HCT116 (cell line): Measurements from ENCODE around the gene SEC22B. TPM values are rescaled to one million over a fixed set of nuclear protein-coding genes. Genes with fewer than 3 reads are reported as not detected.

Source experiments
- ATAC-seq: fragments of 200-7000 bp; cut with Tn5 transposase; 2 replicates; pipeline ENCODE4 v1.9.1; 2020; ENCODE audit warnings: mild to moderate bottlenecking, moderate library complexity
- Bru-seq: library from RNA; stranded (reverse); fragments of 400-500 nt; gene quantifications from one replicate; lab custom pipeline; 2021; lab: Mats Ljungman, UMichigan
- BruChase-seq, 2 experiments: library from RNA; stranded (reverse); fragments of 400-500 nt; gene quantifications; one replicate each; lab custom pipeline; 2021; lab: Mats Ljungman, UMichigan
- BruUV-seq: library from RNA; stranded (reverse); fragments of 400-500 nt; replicated peaks from 2 replicates; lab custom pipeline; 2021; lab: Mats Ljungman, UMichigan
- CTCF ChIA-PET: fragments of 300-600 bp; sonication (Branson Sonifier 250); formaldehyde crosslinking; loops from one replicate; lab custom pipeline; 2021; ENCODE audit warnings: antibody characterized with exemption; lab: Charles Lee
- POLR2A ChIA-PET: fragments of 300-600, 350-600 bp; sonication (Branson Sonifier 250); formaldehyde crosslinking; loops from one replicate; lab custom pipeline; 2021; ENCODE audit warnings: antibody characterized with exemption; lab: Charles Lee
- RAD21 ChIA-PET, 2 experiments: fragments of 300-600 bp; sonication (Branson Sonifier 250); formaldehyde crosslinking; loops; one replicate each; lab custom pipeline; 2023; ENCODE audit warnings: low total read pairs in 2 of 2; ENCODE audit not compliant: uncharacterized antibody in 2 of 2, unreplicated experiment in 2 of 2, low non-redundant PET in 1 of 2; lab: Charles Lee
- DNase-seq: peaks from one replicate; pipeline ENCODE4 v3.0.0-alpha.2; 2010; ENCODE audit warnings: low read depth, low spot score
- H2AFZ ChIP-seq: fragments of 200-600 bp; shearing (Covaris generic), sonication (generic); 2 replicates; pipeline ENCODE4 v1.6.1; 2017; ENCODE audit warnings: low read depth, mixed run types, mixed read lengths, antibody characterized with exemption, low read length; ENCODE audit not compliant: poor library complexity, severe bottlenecking
- H3K27ac ChIP-seq: 2 replicates; pipeline ENCODE4 v1.5.1; 2012; ENCODE audit warnings: low read depth, low read length
- H3K27me3 ChIP-seq: fragments of 200-600 bp; sonication (generic); 2 replicates; pipeline ENCODE4 v1.6.1; 2016; ENCODE audit warnings: mixed run types, low read length, mixed read lengths; ENCODE audit not compliant: insufficient read depth
- H3K36me3 ChIP-seq, 2 experiments: fragments of 200-500 bp in 1 of 2; fragments of 200-600 bp in 1 of 2; sonication (Bioruptor generic) in 1 of 2; sonication (generic) in 1 of 2; 2 replicates each; pipeline versions ENCODE4 v1.5.1 to v1.6.1; 2014 to 2016; ENCODE audit warnings: low read length in 2 of 2, inconsistent platforms in 1 of 2, mixed read lengths in 1 of 2, mixed run types in 1 of 2; ENCODE audit not compliant: insufficient read depth in 2 of 2, control insufficient read depth in 1 of 2
- H3K4me1 ChIP-seq, 2 experiments: fragments of 200-600 bp in 1 of 2; sonication (generic) in 1 of 2; 2 replicates each; pipeline versions ENCODE4 v1.5.1 to v1.6.1; 2012 to 2017; ENCODE audit warnings: low read length in 2 of 2, inconsistent platforms in 1 of 2, mild to moderate bottlenecking in 1 of 2, mixed read lengths in 1 of 2, mixed run types in 1 of 2, moderate library complexity in 1 of 2; ENCODE audit not compliant: insufficient read depth in 2 of 2, control insufficient read depth in 1 of 2
- H3K4me2 ChIP-seq: fragments of 200-600 bp; sonication (generic); 2 replicates; pipeline ENCODE4 v1.6.1; 2017; ENCODE audit warnings: mixed run types, low read length, mixed read lengths
- H3K4me3 ChIP-seq, 2 experiments: fragments of 200-600 bp in 1 of 2; sonication (generic) in 1 of 2; replicated peaks in 1 of 2; 2 replicates each; pipeline ENCODE4 v1.5.1; 2011 to 2016; ENCODE audit warnings: low read length in 2 of 2, control low read depth in 1 of 2, low read depth in 1 of 2, mild to moderate bottlenecking in 1 of 2, mixed read lengths in 1 of 2, mixed run types in 1 of 2
- H3K79me2 ChIP-seq: fragments of 200-600 bp; sonication (generic); 2 replicates; pipeline ENCODE4 v1.6.1; 2017; ENCODE audit warnings: mild to moderate bottlenecking, mixed run types, low read length, moderate library complexity, mixed read lengths; ENCODE audit not compliant: insufficient read depth
- H3K9ac ChIP-seq: fragments of 200-600 bp; sonication (generic); 2 replicates; pipeline ENCODE4 v1.6.1; 2016; ENCODE audit warnings: low read length, mixed read lengths
- H3K9me2 ChIP-seq: fragments of 200-600 bp; sonication (generic), shearing (Covaris generic); 2 replicates; pipeline ENCODE4 v1.6.1; 2017; ENCODE audit warnings: mixed run types, mild to moderate bottlenecking, moderate library complexity; ENCODE audit not compliant: insufficient read depth
- H3K9me3 ChIP-seq, 2 experiments: fragments of 200-500 bp in 1 of 2; fragments of 200-600 bp in 1 of 2; sonication (Bioruptor generic) in 1 of 2; sonication (generic) in 1 of 2; 2 replicates each; pipeline ENCODE4 v1.6.1; 2014 to 2017; ENCODE audit warnings: low read length in 2 of 2, mixed read lengths in 2 of 2, inconsistent platforms in 1 of 2, low read depth in 1 of 2, mild to moderate bottlenecking in 1 of 2, mixed run types in 1 of 2, moderate library complexity in 1 of 2; ENCODE audit not compliant: control insufficient read depth in 1 of 2, insufficient read depth in 1 of 2
- H4K20me1 ChIP-seq: fragments of 200-600 bp; sonication (generic), shearing (Covaris generic); 2 replicates; pipeline ENCODE4 v1.6.1; 2017; ENCODE audit warnings: mixed run types, mild to moderate bottlenecking, moderate library complexity; ENCODE audit not compliant: insufficient read depth
- CBX3 ChIP-seq: IDR thresholded peaks from 2 replicates; pipeline ENCODE4 v1.6.1; 2012; ENCODE audit warnings: low read depth
- CEBPB ChIP-seq: IDR thresholded peaks from 2 replicates; pipeline ENCODE4 v1.6.1; 2012; ENCODE audit warnings: low read depth
- EGR1 ChIP-seq: IDR thresholded peaks from 2 replicates; pipeline ENCODE4 v1.6.1; 2012; ENCODE audit warnings: low read depth
- ELF1 ChIP-seq: IDR thresholded peaks from 2 replicates; pipeline ENCODE4 v1.6.1; 2012; ENCODE audit warnings: low read depth, borderline replicate concordance
- EZH2 ChIP-seq: fragments of 200-600 bp; sonication (generic); IDR thresholded peaks from 2 replicates; pipeline ENCODE4 v1.6.1; 2017; ENCODE audit warnings: antibody characterized with exemption, mixed run types
- EZH2phosphoT487 ChIP-seq: fragments of 200-600 bp; IDR thresholded peaks from 2 replicates; pipeline ENCODE4 v1.6.1; 2018; ENCODE audit warnings: antibody characterized with exemption, borderline replicate concordance
- FOSL1 ChIP-seq: IDR thresholded peaks from 2 replicates; pipeline ENCODE4 v1.6.1; 2012; ENCODE audit warnings: low read depth
- JUND ChIP-seq: IDR thresholded peaks from 2 replicates; pipeline ENCODE4 v1.6.1; 2012
- POLR2A ChIP-seq: IDR thresholded peaks from 2 replicates; pipeline ENCODE4 v1.7.0; 2011; ENCODE audit warnings: borderline replicate concordance; ENCODE audit not compliant: insufficient read depth, insufficient read length; ENCODE audit errors: extremely low read depth
- POLR2AphosphoS5 ChIP-seq: IDR thresholded peaks from 2 replicates; pipeline ENCODE4 v1.6.1; 2011; ENCODE audit warnings: mild to moderate bottlenecking, low read depth, low read length, moderate library complexity
- SIN3A ChIP-seq: IDR thresholded peaks from 2 replicates; pipeline ENCODE4 v1.6.1; 2012; ENCODE audit warnings: low read depth
- SP1 ChIP-seq: IDR thresholded peaks from 2 replicates; pipeline ENCODE4 v1.6.1; 2012; ENCODE audit warnings: low read depth
- SRF ChIP-seq: IDR thresholded peaks from 2 replicates; pipeline ENCODE4 v1.6.1; 2012; ENCODE audit warnings: low read depth
- TCF7L2 ChIP-seq: IDR thresholded peaks from 2 replicates; pipeline ENCODE4 v1.7.0; 2011; ENCODE audit warnings: borderline replicate concordance, inconsistent platforms; ENCODE audit not compliant: insufficient read depth, insufficient read length; ENCODE audit errors: extremely low read depth
- YY1 ChIP-seq: IDR thresholded peaks from 2 replicates; pipeline ENCODE4 v1.6.1; 2011; ENCODE audit warnings: low read length, low read depth, moderate library complexity, mild to moderate bottlenecking; ENCODE audit not compliant: insufficient replicate concordance; ENCODE audit errors: extremely low read depth
- ZFX ChIP-seq: fragments of 450-650 bp; IDR thresholded peaks from 2 replicates; pipeline ENCODE4 v1.6.1; 2017
- ZNF274 ChIP-seq: fragments of 200-500 bp; sonication (Bioruptor generic); IDR thresholded peaks from 2 replicates; pipeline ENCODE4 v1.6.1; 2014; ENCODE audit warnings: mild to moderate bottlenecking, low read depth, low read length, inconsistent platforms
- intact Hi-C: fragments of 100-400 bp; cut with micrococcal nuclease; formaldehyde crosslinking; loops from 2 replicates; pipeline ENCODE4 v1.10.0; 2022
- long read RNA-seq: library from polyadenylated mRNA; unstranded; transcript quantifications from one replicate; pipeline ENCODE4 v2.0.0, GENCODE V29; 2021; ENCODE audit not compliant: unreplicated experiment
- polyA plus RNA-seq: library from polyadenylated mRNA; unstranded; fragments of >200 nt; gene quantifications from 2 replicates; pipeline ENCODE4 v1.2.1, GENCODE V29; 2012; ENCODE audit warnings: missing spikeins
- total RNA-seq: library from RNA; stranded (reverse); gene quantifications from one replicate; pipeline ENCODE4 v1.2.1, GENCODE V29; 2021; ENCODE audit not compliant: unreplicated experiment
- TF ChIP-seq, protein P1 (sequence below): IDR thresholded peaks from 2 replicates; pipeline ENCODE4 v1.6.1; 2012
- TF ChIP-seq, protein P2 (sequence below): IDR thresholded peaks from 2 replicates; pipeline ENCODE4 v1.6.1; 2012
- TF ChIP-seq, protein P3 (sequence below), 3 experiments: fragments of 200-600 bp in 1 of 3; sonication (generic) in 1 of 3; IDR thresholded peaks in 2 of 3; conservative IDR thresholded peaks in 1 of 3; 2 replicates each; pipeline ENCODE4 v1.5.1; 2012 to 2017; ENCODE audit warnings: low read depth in 2 of 3, low read length in 2 of 3, antibody characterized with exemption in 1 of 3, borderline replicate concordance in 1 of 3, control low read depth in 1 of 3, mild to moderate bottlenecking in 1 of 3, mixed read lengths in 1 of 3, mixed run types in 1 of 3, moderate library complexity in 1 of 3; ENCODE audit not compliant: insufficient read depth in 1 of 3
- TF ChIP-seq, protein P4 (sequence below): IDR thresholded peaks from 2 replicates; pipeline ENCODE4 v1.6.1; 2011; ENCODE audit warnings: mild to moderate bottlenecking, low read length, moderate library complexity; ENCODE audit not compliant: insufficient replicate concordance; ENCODE audit errors: extremely low read depth

The SEC22B gene
- total RNA-seq (14.2 TPM), Bru-seq, nascent RNA (percentile 90 among the genes with signal in this experiment), BruChase-seq, experiment 1, labeled RNA remaining after a 6-hour chase (percentile 92 among the genes with signal in this experiment), BruChase-seq, experiment 2, labeled RNA remaining after a 2-hour chase (percentile 90 among the genes with signal in this experiment)
- polyA plus RNA-seq, result 6.1 and 7.1 TPM in 2 replicates
- long read RNA-seq, full-length matches to known transcripts, result 105 of 127 reads
- long read RNA-seq, partial matches to known transcripts, result 2 of 127 reads
- long read RNA-seq, other reads (novel, unspliced or antisense), result 20 of 127 reads

DNA sequence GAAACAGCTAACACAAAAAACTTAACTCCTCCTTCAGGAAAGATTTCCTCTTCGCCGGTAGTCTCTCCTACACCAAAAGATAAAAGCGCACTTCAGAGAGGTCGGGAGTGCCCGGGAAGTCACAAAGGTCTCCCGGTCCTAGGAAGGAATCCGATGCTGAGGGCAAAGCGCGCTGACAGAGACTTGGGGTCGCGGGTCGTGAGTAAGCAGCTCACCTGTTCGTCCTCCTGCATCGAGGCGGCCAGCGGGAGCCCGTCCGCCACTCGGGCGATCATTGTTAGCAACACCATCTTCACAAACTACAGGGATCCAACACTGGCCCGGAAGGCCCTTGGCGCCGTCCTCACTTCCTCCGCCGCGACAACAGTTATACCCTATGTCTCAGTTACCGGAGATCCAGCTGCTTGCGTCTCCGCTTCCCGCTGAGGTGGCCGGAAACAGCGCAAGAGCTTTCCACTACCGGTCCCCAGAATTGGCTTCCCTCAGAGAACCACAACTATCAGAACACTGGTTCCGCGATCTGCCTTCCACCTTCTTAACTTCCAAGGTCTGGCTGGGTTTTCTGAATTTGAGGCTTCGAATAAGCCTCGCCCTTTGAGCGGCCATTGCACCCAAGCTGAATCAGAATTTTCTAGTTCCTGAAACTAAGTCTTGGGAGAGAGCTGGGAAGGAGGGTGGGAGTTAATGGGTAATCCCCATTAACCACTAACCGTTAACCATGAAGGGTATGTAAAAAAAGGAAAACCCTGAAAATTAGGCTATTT, at the start of gene SEC22B:
TSS of gene SEC22B (minus strand) at position 429 of the 764 bp plus-strand sequence. CDS start at position 290, 139 bp downstream.
- ChIA-PET CTCF (no interaction called here), POLR2A (no interaction called here), RAD21 (no interaction called here)
- Histone ChIP-seq H3K27ac (peak within 1 kb of the TSS; percentile 82), H3K9me2 (no peaks in the 10 kb centered on the region), H4K20me1 (no peaks in the 10 kb centered on the region), H3K4me2 (peak within 1 kb of the TSS; percentile 83), H3K9ac (peak within 1 kb of the TSS; percentile 91), H2AFZ (peak within 1 kb of the TSS; percentile 100), H3K36me3 (no peaks in the 10 kb centered on the region), H3K9me3 (no peaks in the 10 kb centered on the region), H3K79me2 (peaks cover 15% of the 10 kb centered on the region), H3K27me3 (no peaks in the 10 kb centered on the region), H3K4me3 (peak within 1 kb of the TSS; percentile 96 to 99), H3K4me1 (peaks cover 0 to 6% of the 10 kb centered on the region in 2 experiments; a peak in 2 of 4 replicates)
- BruUV-seq, result no TSS peak
- TF ChIP-seq POLR2AphosphoS5 (peak; percentile 94), ZFX (peak; percentile 32; the same call in 1 of the 2 replicates), TCF7L2 (peak; percentile 10), JUND (0 out of 2 replicates have a peak, but pooled peaks have one; percentile 12), FOSL1 (0 out of 2 replicates have a peak, but pooled peaks have one; percentile 18), CEBPB (no peak), SRF (peak; percentile 60), ZNF274 (no peak), POLR2A (peak; percentile 79), YY1 (peak; percentile 78), EZH2 (no peak), SP1 (peak; percentile 74), EZH2phosphoT487 (no peak), SIN3A (peak; percentile 35; the same call in 1 of the 2 replicates), CBX3 (peak; percentile 98), EGR1 (0 out of 2 replicates have a peak, but pooled peaks have one; percentile 21), ELF1 (peak; percentile 74)
- TF ChIP-seq, protein P1, sequence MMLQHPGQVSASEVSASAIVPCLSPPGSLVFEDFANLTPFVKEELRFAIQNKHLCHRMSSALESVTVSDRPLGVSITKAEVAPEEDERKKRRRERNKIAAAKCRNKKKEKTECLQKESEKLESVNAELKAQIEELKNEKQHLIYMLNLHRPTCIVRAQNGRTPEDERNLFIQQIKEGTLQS, result no peak
- TF ChIP-seq, protein P2, sequence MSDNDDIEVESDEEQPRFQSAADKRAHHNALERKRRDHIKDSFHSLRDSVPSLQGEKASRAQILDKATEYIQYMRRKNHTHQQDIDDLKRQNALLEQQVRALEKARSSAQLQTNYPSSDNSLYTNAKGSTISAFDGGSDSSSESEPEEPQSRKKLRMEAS, result peak; percentile 53; the same call in 1 of the 2 replicates
- TF ChIP-seq, protein P3, sequence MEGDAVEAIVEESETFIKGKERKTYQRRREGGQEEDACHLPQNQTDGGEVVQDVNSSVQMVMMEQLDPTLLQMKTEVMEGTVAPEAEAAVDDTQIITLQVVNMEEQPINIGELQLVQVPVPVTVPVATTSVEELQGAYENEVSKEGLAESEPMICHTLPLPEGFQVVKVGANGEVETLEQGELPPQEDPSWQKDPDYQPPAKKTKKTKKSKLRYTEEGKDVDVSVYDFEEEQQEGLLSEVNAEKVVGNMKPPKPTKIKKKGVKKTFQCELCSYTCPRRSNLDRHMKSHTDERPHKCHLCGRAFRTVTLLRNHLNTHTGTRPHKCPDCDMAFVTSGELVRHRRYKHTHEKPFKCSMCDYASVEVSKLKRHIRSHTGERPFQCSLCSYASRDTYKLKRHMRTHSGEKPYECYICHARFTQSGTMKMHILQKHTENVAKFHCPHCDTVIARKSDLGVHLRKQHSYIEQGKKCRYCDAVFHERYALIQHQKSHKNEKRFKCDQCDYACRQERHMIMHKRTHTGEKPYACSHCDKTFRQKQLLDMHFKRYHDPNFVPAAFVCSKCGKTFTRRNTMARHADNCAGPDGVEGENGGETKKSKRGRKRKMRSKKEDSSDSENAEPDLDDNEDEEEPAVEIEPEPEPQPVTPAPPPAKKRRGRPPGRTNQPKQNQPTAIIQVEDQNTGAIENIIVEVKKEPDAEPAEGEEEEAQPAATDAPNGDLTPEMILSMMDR (IDR thresholded peaks at IDR 0.05 in 2 of 3, conservative IDR thresholded peaks at IDR 0.05 in 1 of 3; ENCODE audit: borderline replicate concordance in 1 of 3, insufficient read depth in 1 of 3, low read depth in 2 of 3, low read length in 2 of 3), result no peak
- TF ChIP-seq, protein P4, sequence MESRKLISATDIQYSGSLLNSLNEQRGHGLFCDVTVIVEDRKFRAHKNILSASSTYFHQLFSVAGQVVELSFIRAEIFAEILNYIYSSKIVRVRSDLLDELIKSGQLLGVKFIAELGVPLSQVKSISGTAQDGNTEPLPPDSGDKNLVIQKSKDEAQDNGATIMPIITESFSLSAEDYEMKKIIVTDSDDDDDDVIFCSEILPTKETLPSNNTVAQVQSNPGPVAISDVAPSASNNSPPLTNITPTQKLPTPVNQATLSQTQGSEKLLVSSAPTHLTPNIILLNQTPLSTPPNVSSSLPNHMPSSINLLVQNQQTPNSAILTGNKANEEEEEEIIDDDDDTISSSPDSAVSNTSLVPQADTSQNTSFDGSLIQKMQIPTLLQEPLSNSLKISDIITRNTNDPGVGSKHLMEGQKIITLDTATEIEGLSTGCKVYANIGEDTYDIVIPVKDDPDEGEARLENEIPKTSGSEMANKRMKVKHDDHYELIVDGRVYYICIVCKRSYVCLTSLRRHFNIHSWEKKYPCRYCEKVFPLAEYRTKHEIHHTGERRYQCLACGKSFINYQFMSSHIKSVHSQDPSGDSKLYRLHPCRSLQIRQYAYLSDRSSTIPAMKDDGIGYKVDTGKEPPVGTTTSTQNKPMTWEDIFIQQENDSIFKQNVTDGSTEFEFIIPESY, result peak; percentile 29
- DNase-seq (peak; percentile 94), ATAC-seq (peak; percentile 96)
- intact Hi-C loops, result no loop called here
